ENCODE results near the gene TMED4.

DNA sequence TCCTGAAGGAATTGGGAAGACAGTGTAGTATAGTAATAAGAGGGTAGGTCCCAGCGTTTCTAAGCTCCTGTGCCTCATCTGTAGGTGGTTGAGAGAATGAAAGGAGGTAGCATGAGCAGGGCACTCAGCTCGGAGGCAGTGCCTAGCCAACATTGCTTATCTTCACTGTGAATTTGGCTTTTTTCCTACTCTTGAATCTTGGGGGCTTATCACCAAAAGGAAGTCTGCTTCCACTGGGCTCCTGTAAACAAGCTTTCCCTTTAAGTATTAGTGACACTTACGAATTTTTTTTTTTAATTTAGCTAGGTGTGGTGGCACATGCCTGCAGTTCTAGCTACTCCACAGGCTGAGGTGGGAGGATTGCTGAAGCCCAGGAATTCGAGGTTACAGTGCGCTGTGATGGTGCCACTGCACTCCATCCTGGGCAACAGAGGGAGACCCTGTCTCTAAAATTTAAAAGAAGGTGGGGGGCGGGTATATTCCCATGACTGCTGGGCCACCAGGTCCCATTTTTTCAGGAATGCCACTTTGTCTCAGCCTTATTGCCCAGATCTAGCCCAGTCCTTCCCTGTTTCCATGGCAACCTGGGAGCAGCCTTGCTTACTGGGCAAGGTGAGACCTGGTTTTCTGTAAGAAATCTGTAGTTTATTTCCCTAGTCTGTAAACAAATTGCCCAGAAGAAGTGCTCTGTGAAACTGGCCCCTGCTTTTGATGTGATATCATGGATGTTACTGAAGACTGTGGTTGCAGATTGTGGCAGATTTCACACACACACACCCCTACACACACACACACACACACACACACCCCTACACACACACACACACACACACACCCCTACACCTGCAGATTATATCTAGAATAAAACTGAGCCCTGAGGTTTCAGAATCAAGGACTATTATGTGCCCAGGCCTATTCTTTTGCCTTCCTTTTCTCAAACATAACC is 43.8 kb upstream of the TMED4 start:
- TF ChIP-seq, protein P1, sequence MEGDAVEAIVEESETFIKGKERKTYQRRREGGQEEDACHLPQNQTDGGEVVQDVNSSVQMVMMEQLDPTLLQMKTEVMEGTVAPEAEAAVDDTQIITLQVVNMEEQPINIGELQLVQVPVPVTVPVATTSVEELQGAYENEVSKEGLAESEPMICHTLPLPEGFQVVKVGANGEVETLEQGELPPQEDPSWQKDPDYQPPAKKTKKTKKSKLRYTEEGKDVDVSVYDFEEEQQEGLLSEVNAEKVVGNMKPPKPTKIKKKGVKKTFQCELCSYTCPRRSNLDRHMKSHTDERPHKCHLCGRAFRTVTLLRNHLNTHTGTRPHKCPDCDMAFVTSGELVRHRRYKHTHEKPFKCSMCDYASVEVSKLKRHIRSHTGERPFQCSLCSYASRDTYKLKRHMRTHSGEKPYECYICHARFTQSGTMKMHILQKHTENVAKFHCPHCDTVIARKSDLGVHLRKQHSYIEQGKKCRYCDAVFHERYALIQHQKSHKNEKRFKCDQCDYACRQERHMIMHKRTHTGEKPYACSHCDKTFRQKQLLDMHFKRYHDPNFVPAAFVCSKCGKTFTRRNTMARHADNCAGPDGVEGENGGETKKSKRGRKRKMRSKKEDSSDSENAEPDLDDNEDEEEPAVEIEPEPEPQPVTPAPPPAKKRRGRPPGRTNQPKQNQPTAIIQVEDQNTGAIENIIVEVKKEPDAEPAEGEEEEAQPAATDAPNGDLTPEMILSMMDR (IDR thresholded peaks at IDR 0.05), result no peak
- TF ChIP-seq POLR2A (IDR thresholded peaks at IDR 0.05), result no peak

Measured in heart left ventricle (tissue), 13 donors.